ENCODE measurements around the gene COL11A2.
"Not testable (repeated sequence)": the region's sequence is repeated elsewhere in the genome, so short reads cannot be mapped to it uniquely, and the experiment has no call there.

Gene COL11A2

GRCh38 chr6:33192105-33192646 is at the start of gene COL11A2:
Gene COL11A2, minus strand, starts transcription at chr6:33192467. Its CDS starts 227 bp downstream, at chr6:33192240.
- DNase-seq (ENCODE audit: low spot score): no peak

DNA sequence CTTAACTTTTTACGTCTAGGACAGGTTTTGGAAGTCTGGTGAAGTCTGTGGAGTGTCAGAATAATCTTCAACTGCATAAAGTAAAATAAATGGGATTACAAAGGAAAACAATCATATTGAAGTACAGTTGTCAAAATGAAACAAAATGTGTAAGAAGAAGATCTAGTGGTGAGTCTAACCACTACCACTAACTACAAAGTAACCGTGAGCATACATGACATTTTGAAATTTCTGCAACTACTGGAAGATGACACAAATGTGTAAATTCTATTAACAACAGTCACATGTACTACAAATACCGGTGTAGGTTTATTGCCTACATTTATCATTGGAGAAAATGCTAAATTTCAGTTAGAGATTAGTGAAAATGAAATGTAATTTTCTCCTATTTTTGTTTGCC is 49.7 kb upstream of the COL11A2 start:
- DNase-seq (ENCODE audit: low spot score): no peak

- DNase-seq (ENCODE audit: low spot score): no peak
Measured at GRCh38 chr6:33237741-33238140, 45.5 kb upstream of the COL11A2 start.

- no peak for DNase-seq (ENCODE audit: low spot score)
Measured at GRCh38 chr6:33236852-33237251, 44.6 kb upstream of the COL11A2 start.

- DNase-seq (ENCODE audit: low spot score): no peak
Measured at GRCh38 chr6:33236328-33236727, 44.1 kb upstream of the COL11A2 start.

DNA sequence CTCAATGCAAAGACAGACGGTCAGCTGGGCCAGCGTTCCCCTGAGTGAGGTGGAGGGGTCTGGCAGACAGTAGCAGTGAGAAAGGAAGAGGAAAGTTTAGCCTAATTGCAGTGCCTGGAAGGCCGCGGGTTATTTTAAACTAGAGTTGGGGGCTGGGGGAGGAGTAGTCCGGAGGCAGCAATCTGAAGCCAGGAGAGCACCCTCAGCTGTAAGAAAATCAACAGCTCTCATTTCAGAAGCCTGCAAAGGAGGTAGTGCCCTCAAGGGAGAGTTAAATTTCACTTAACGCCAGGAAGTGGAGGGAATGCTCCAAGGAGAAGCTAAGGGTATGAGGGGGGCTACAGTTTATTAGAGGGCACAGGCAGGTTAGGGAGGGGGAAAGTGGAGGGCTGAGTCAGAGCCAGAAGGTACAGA is 43.0 kb upstream of the COL11A2 start:
- no peak for DNase-seq (ENCODE audit: low spot score)

- not testable (repeated sequence) for DNase-seq (ENCODE audit: low spot score)
Measured at GRCh38 chr6:33226503-33227120, 34.3 kb upstream of the COL11A2 start.

- no peak for DNase-seq (ENCODE audit: low spot score)
Measured at GRCh38 chr6:33217681-33218080, 25.4 kb upstream of the COL11A2 start.

GRCh38 chr6:33217246-33217645 is 25.0 kb upstream of the COL11A2 start:
- no peak for DNase-seq (ENCODE audit: low spot score)

- DNase-seq (ENCODE audit: low spot score): no peak
Measured at GRCh38 chr6:33216117-33216649, 23.9 kb upstream of the COL11A2 start.

DNA sequence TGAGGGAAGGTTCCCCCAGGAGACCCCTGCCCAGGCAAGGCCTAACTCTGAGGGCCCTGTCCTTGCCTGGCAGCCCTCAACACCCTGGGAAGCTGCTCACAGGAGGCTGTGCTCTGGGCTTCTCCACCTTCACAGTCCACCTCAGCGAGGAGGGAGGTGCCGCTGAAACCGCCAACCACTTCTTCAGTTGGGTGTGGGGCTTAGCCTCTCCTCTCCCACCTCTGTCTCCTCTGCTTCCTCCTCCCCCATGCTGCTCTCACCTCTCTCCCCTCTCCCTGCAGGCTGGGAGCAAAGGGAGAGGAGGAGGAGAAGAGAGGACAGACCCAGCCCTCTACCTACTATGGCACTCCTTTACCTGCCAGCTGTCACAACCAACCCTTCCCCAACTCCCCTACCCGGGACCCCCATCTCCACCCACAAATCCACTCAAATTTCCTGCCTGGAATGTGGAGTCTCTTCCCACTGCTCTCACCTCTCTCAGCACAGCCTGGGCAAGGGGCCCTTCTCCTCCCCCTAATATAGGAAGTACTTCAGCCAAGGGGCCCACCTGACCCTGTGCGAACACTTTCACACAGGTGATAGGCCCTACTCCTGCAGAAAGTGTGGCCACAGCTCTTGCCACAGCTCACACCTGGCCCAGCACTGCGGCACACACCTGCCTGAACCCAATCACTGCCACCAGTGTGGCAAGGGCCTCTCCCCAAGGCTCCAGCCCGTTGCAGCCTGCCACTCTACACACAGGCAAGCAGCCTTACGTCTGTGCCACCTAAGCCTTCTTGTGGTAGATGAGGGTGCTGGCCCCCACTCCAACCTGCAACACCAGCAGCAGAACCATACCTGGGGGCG is 23.2 kb upstream of the COL11A2 start:
- no peak for DNase-seq (ENCODE audit: low spot score)

DNA sequence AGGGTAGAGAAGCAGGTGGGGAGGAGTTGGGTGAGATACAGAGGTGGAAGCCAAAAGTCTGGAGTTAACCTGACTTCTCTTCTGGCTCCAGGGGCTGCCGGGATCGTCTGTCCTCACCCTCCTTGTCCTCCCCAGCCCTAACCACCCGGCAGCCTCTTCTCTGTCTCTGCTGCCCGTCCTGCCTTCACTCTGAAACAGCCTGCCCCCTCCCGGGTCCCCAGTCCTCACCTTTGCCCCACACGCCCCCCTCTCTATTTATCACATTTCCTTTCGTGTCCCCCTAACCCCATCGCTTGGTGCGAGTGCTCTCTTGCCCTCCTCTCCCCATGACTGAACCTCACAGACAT is 21.7 kb upstream of the COL11A2 start:
- no peak for DNase-seq (ENCODE audit: low spot score)

GRCh38 chr6:33213166-33213988 is 21.1 kb upstream of the COL11A2 start:
- DNase-seq (ENCODE audit: low spot score): no peak

- no peak for DNase-seq (ENCODE audit: low spot score)
Measured at GRCh38 chr6:33212857-33213165, 20.5 kb upstream of the COL11A2 start.

DNA sequence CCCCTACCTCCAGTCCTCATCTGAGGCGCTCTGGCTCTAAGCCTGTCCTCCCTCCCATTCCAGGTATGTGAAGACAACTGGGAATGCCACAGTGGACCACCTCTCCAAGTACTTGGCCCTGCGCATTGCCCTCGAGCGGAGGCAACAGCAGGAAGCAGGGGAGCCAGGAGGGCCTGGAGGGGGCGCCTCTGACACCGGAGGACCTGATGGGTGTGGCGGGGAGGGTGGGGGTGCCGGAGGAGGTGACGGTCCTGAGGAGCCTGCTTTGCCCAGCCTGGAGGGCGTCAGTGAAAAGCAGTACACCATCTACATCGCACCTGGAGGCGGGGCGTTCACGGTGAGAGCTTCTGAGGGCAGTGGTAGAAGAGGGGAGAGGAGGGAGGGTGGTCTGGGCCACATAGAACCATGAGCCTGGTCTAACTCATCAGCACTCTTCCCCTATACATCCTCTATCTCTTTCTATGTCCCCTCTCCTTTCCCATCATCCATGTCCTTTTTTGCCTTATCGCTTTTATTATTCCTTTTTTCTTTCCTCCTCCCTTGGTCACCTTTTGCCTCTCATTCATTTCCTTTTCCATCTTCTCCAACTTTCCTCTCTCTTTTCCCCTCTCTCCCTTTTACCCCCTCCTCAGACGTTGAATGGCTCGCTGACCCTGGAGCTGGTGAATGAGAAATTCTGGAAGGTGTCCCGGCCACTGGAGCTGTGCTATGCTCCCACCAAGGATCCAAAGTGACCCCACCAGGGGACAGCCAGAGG is 19.6 kb upstream of the COL11A2 start:
- DNase-seq (ENCODE audit: low spot score): no peak

GRCh38 chr6:33211136-33211535 is 18.9 kb upstream of the COL11A2 start:
- DNase-seq (ENCODE audit: low spot score): no peak

GRCh38 chr6:33209856-33210255 is 17.6 kb upstream of the COL11A2 start:
- no peak for DNase-seq (ENCODE audit: low spot score)

- DNase-seq (ENCODE audit: low spot score): peak; percentile 85
Measured at GRCh38 chr6:33208091-33208967, 16.1 kb upstream of the COL11A2 start, which contains the start of gene RING1. Gene RING1, plus strand, starts transcription at chr6:33208500. Its CDS starts 323 bp downstream, at chr6:33208823.

DNA sequence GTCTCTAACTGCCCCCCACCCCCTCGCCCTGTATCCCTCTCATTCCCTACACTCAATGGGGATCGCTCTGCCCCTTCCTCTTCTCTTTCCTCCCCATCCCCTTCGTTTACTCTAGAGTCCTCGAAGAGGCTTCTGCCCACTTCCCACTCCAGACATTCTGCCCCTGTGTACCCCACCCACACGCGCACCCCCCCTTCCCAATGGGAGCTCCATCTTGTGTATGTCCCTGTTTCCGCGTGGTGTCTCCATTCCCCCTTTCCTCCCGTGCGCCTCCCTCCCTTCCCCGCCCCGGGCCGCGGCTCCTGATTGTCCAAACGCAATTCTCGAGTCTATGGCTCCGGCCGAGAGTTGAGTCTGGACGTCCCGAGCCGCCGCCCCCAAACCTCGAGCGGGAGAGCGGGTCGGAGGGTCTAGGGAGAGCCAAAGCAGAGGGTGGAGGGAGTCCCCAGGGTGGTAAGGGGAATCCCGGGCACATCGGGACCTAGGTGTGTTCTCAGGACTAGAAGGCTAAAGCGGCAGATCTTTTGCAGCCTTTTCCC is 15.4 kb upstream of the COL11A2 start:
- no peak for DNase-seq (ENCODE audit: low spot score)

DNA sequence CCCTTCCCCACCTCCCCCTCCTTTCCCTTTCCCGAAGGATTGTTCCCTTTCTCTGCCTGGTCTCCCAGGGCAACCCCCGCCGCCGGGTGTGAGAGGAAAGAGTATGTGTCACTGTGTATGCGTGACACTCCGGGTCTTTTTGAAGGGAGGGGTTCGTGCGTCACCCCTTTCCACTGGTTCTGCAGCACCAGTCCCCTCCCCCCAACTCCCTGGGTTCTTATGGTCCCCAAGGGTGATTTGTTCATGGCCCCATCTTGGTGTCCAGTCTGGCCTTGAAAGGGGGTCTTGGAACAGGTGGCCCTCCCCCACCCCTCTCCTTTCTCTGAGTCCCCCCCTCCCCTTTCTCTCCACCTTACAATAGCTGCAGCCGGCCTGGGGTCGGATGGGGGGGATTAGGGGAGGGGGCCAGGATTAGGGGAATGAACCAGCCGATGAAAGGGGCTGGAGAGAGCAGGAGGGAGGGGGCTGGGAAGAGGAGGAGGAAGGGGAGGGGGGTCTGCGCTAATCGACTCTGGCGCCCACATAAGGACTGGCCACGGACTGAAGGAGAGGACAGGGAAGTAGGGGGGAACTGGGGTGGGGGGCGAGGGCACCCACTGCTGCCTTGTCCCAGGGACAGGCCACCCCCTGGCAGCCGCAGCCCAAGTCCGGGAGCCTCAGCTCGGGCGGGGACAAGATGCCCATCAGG is 14.7 kb upstream of the COL11A2 start:
- DNase-seq (ENCODE audit: low spot score): no peak

All from HuH-7 (cell line).